GM23248 (cell line): ENCODE data around the gene STAC3. TPM values are rescaled to one million over a fixed set of nuclear protein-coding genes. Genes with fewer than 3 reads are reported as not detected.

Experiments
- DNase-seq: peaks from one replicate; pipeline ENCODE4 v3.0.0-alpha.2; 2015
- H2AFZ ChIP-seq: fragments of 200-600 bp; sonication (generic); 2 replicates; pipeline ENCODE4 v1.6.1; 2016; ENCODE audit warnings: antibody characterized with exemption
- H3F3A ChIP-seq: fragments of 200-600 bp; sonication (generic); 2 replicates; pipeline ENCODE4 v1.6.1; 2016; ENCODE audit warnings: mild to moderate bottlenecking, antibody characterized with exemption, mixed run types; ENCODE audit not compliant: insufficient read depth
- H3K27ac ChIP-seq: fragments of 200-600 bp; sonication (generic); 2 replicates; pipeline ENCODE4 v1.5.1; 2016; ENCODE audit warnings: mild to moderate bottlenecking
- H3K27me3 ChIP-seq: fragments of 200-600 bp; sonication (generic); replicated peaks from 2 replicates; pipeline ENCODE4 v1.6.1; 2016; ENCODE audit warnings: mild to moderate bottlenecking; ENCODE audit not compliant: insufficient read depth
- H3K36me3 ChIP-seq: fragments of 200-600 bp; sonication (generic); 2 replicates; pipeline ENCODE4 v1.6.1; 2016; ENCODE audit warnings: low read depth, mild to moderate bottlenecking
- H3K4me1 ChIP-seq: fragments of 200-600 bp; sonication (generic); 2 replicates; pipeline ENCODE4 v1.6.1; 2016; ENCODE audit warnings: mild to moderate bottlenecking; ENCODE audit not compliant: insufficient read depth
- H3K4me2 ChIP-seq: fragments of 200-600 bp; sonication (generic); one replicate; pipeline ENCODE4 v1.6.1; 2016; ENCODE audit warnings: mild to moderate bottlenecking; ENCODE audit not compliant: unreplicated experiment
- H3K4me3 ChIP-seq: fragments of 200-600 bp; sonication (generic); 2 replicates; pipeline ENCODE4 v1.5.1; 2016; ENCODE audit warnings: mild to moderate bottlenecking
- H3K79me2 ChIP-seq: fragments of 200-600 bp; sonication (generic); 2 replicates; pipeline ENCODE4 v1.6.1; 2016; ENCODE audit warnings: mild to moderate bottlenecking; ENCODE audit not compliant: insufficient read depth
- H3K9ac ChIP-seq: fragments of 200-600 bp; sonication (generic); 2 replicates; pipeline ENCODE4 v1.6.1; 2016; ENCODE audit warnings: mild to moderate bottlenecking
- H3K9me2 ChIP-seq: fragments of 200-600 bp; sonication (generic); 2 replicates; pipeline ENCODE4 v1.6.1; 2016; ENCODE audit warnings: mixed run types, mild to moderate bottlenecking, moderate library complexity; ENCODE audit not compliant: insufficient read depth
- H3K9me3 ChIP-seq: fragments of 200-600 bp; sonication (generic); one replicate; pipeline ENCODE4 v1.6.1; 2017; ENCODE audit warnings: low read depth
- H4K20me1 ChIP-seq: fragments of 200-600 bp; sonication (generic); 2 replicates; pipeline ENCODE4 v1.6.0; 2016; ENCODE audit not compliant: insufficient read depth
- EZH2 ChIP-seq: fragments of 200-600 bp; sonication (generic); IDR thresholded peaks from 2 replicates; pipeline ENCODE4 v1.6.1; 2018; ENCODE audit warnings: antibody characterized with exemption, mild to moderate bottlenecking; ENCODE audit not compliant: insufficient read depth, poor library complexity, severe bottlenecking
- EZH2phosphoT487 ChIP-seq: fragments of 200-600 bp; sonication (generic); IDR thresholded peaks from 2 replicates; pipeline ENCODE4 v1.6.1; 2018; ENCODE audit warnings: antibody characterized with exemption, moderate library complexity, mild to moderate bottlenecking, low read depth; ENCODE audit not compliant: insufficient read depth
- WGBS, 2 experiments: methylation state at CpG; one replicate each; pipeline ENCODE4 v1.1.6; 2015 to 2017; ENCODE audit warnings: low lambda C conversion rate in 2 of 2, low coverage in 1 of 2; ENCODE audit errors: missing lambda C conversion rate in 2 of 2; 5-methylcytosine and 5-hydroxymethylcytosine counted together
- in situ Hi-C: fragments of 300-500 bp; cut with MboI; formaldehyde crosslinking; loops from 2 replicates; pipeline ENCODE4 v1.15.0; 2020
- polyA plus RNA-seq: library from polyadenylated mRNA; unstranded; fragments of >200 nt; fragmentation: Nextera tagmentation; extraction: Ambion mirVana; gene quantifications from 2 replicates; pipeline ENCODE4 v1.2.1, GENCODE V29; 2016
- total RNA-seq: library from RNA; depleted of rRNA; stranded (reverse); fragments of >200 nt; shearing (Covaris generic); gene quantifications from 2 replicates; pipeline ENCODE4 v1.2.3, GENCODE V29; 2014

The STAC3 gene
- total and polyA plus RNA-seq, 2 experiments from 2014 or later: 0.32 to 0.35 TPM

GRCh38 chr12:57219205-57219992 lies 31.6 kb downstream of the STAC3 start:
- Histone ChIP-seq H3K4me2 (no peak overlapping the region), H3K4me1 (peaks cover 5% of the 10 kb centered on the region; the same call in 1 of the 2 replicates), H3F3A (peaks cover 22% of the 10 kb centered on the region), H2AFZ (no peak overlapping the region), H3K9me3 (no peaks in the 10 kb centered on the region), H3K27ac (no peak overlapping the region), H3K79me2 (no peaks in the 10 kb centered on the region), H3K9ac (no peak overlapping the region), H3K9me2 (no peaks in the 10 kb centered on the region), H3K27me3 (peaks cover 17% of the 10 kb centered on the region), H3K36me3 (no peaks in the 10 kb centered on the region), H4K20me1 (no peaks in the 10 kb centered on the region), H3K4me3 (no peak overlapping the region)
- WGBS, 2 experiments: 86 to 89% methylated on average over 13 to 14 of the region's 14 CpGs
- DNase-seq: no peak
- TF ChIP-seq EZH2 (no peak), EZH2phosphoT487 (no peak)
- in situ Hi-C loops: no loop called here

- Histone ChIP-seq H3K9ac (no peak overlapping the region), H3K27ac (no peak overlapping the region), H3K9me3 (no peaks in the 10 kb centered on the region), H4K20me1 (no peaks in the 10 kb centered on the region), H3K36me3 (peaks cover 5% of the 10 kb centered on the region; the same call in 1 of the 2 replicates), H3K4me2 (no peak overlapping the region), H3K9me2 (no peaks in the 10 kb centered on the region), H3K27me3 (peaks cover 17% of the 10 kb centered on the region), H2AFZ (no peak overlapping the region), H3K79me2 (no peaks in the 10 kb centered on the region), H3K4me3 (no peak overlapping the region), H3K4me1 (peaks cover 5% of the 10 kb centered on the region; the same call in 1 of the 2 replicates), H3F3A (peaks cover 32% of the 10 kb centered on the region)
- no peak for TF ChIP-seq EZH2phosphoT487
- no peak for TF ChIP-seq EZH2
- peak; percentile 64 for DNase-seq
- WGBS, 2 experiments: 65 to 71% methylated on average over 5 of the region's 5 CpGs
- in situ Hi-C loops: no loop called here
Observed at GRCh38 chr12:57218030-57218853, 32.7 kb downstream of the STAC3 start.

- WGBS, 2 experiments: 6 to 9% methylated on average over 39 to 58 of the region's 63 CpGs
- peak; percentile 63 for DNase-seq
- peak overlapping the region; percentile 65 for H3K4me3 ChIP-seq
- TF ChIP-seq EZH2phosphoT487: no peak
- no peaks in the 10 kb centered on the region for H3K9me2 ChIP-seq
- peaks cover 5% of the 10 kb centered on the region; the same call in 1 of the 2 replicates for H3K36me3 ChIP-seq
- H3F3A ChIP-seq: peaks cover 40% of the 10 kb centered on the region
- H3K4me2 ChIP-seq: peak overlapping the region; percentile 86
- in situ Hi-C loops: no loop called here
- peak overlapping the region; percentile 43; the same call in 1 of the 2 replicates for H3K9ac ChIP-seq
- peak overlapping the region; percentile 37 for H2AFZ ChIP-seq
- H3K9me3 ChIP-seq: no peaks in the 10 kb centered on the region
- no peaks in the 10 kb centered on the region for H4K20me1 ChIP-seq
- peaks cover 5% of the 10 kb centered on the region; the same call in 1 of the 2 replicates for H3K4me1 ChIP-seq
- H3K27ac ChIP-seq: no peak overlapping the region
- H3K79me2 ChIP-seq: no peaks in the 10 kb centered on the region
- peaks cover 17% of the 10 kb centered on the region for H3K27me3 ChIP-seq
Observed at GRCh38 chr12:57216921-57217879, 33.8 kb downstream of the STAC3 start.
